ENCODE measurements around the gene RAB8B.

Gene RAB8B

DNA sequence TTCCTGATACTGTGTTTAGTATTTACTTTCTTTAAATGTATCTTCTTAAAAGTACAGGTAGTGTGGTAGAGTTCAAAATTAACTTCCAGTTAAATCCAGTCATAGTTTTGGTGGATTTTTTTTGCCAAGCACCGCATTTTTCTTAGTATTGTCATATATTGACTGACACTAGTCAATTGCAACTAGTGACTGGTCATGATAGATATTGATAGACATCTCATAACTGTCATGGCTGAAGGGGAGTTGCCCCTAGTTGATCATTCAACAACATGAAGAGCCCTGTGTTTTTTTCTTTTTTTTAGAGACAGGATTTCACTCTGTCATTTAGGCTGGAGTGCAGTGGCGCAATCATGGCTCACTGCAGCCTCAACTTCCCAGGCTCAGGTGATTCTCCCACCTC lies 22.1 kb downstream of the RAB8B start:
- Histone ChIP-seq H3K4me1 (ENCODE audit: insufficient read depth, poor library complexity, severe bottlenecking) (peaks cover 18% of the 10 kb centered on the region), H3K9me3 (ENCODE audit: severe bottlenecking) (no peaks in the 10 kb centered on the region), H3K36me3 (ENCODE audit: low read depth) (no peaks in the 10 kb centered on the region; the same call in 1 of the 2 replicates), H3K4me3 (ENCODE audit: severe bottlenecking) (no peak overlapping the region), H3K27ac (ENCODE audit: poor library complexity, severe bottlenecking) (peak overlapping the region; percentile 9), H3K27me3 (ENCODE audit: insufficient read depth, poor library complexity, severe bottlenecking) (no peaks in the 10 kb centered on the region)
- TF ChIP-seq, protein P1, sequence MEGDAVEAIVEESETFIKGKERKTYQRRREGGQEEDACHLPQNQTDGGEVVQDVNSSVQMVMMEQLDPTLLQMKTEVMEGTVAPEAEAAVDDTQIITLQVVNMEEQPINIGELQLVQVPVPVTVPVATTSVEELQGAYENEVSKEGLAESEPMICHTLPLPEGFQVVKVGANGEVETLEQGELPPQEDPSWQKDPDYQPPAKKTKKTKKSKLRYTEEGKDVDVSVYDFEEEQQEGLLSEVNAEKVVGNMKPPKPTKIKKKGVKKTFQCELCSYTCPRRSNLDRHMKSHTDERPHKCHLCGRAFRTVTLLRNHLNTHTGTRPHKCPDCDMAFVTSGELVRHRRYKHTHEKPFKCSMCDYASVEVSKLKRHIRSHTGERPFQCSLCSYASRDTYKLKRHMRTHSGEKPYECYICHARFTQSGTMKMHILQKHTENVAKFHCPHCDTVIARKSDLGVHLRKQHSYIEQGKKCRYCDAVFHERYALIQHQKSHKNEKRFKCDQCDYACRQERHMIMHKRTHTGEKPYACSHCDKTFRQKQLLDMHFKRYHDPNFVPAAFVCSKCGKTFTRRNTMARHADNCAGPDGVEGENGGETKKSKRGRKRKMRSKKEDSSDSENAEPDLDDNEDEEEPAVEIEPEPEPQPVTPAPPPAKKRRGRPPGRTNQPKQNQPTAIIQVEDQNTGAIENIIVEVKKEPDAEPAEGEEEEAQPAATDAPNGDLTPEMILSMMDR (IDR thresholded peaks at IDR 0.05; ENCODE audit: poor library complexity, severe bottlenecking) = no peak
- DNase-seq (ENCODE audit: low spot score) = no peak
- no peak for ATAC-seq (ENCODE audit: low read depth)

DNA sequence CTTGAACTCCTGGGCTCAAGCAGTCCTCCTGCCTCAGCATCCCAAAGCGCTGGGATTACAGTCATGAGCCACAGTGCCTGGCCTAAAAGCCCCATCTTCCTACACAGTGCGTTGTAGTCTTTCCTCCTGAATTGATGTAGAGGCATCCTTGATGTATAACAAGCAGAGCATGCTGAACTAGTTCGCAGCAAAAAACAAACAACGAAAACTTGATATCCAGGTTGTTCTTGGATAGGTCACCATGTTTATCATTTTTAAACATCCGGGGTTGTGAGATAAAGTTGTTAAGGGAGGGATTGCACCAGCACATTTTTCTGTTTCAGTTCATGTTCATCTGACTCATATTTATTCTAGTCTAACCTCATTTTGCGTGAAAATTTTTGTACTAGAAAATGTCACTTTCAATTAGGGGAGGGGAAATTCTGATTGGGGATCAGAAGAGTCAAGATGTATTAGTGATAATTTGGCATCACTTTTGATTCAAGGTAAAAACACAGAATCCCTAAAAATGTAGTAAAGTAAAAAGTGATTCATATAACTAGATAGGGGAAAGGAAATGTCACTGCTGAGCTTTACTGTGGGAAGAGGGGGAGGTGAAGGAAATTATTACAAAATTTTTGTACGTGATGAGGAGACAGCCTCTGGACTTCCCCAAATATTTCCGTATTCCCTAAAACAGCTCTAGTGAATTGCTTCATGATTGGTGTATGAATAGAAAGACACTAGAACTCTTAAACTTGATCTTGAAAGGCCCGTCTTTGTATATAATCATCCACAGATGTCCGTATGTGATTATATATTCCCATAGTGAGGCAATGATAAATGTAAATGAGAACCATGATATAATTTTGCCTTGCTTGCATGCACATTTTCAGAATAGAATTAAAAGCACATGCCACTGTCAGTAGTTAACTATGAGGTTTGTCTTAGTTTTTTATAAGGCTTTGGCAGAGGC lies 22.9 kb downstream of the RAB8B start:
- H3K27me3 ChIP-seq (ENCODE audit: insufficient read depth, poor library complexity, severe bottlenecking) = no peaks in the 10 kb centered on the region
- H3K27ac ChIP-seq (ENCODE audit: poor library complexity, severe bottlenecking) = peak overlapping the region; percentile 9
- ATAC-seq (ENCODE audit: low read depth) (peak; percentile 64), DNase-seq (ENCODE audit: low spot score) (no peak)
- no peak overlapping the region for H3K4me3 ChIP-seq (ENCODE audit: severe bottlenecking)
- H3K9me3 ChIP-seq (ENCODE audit: severe bottlenecking) = no peaks in the 10 kb centered on the region
- TF ChIP-seq, protein P1 (IDR thresholded peaks at IDR 0.05; ENCODE audit: poor library complexity, severe bottlenecking) = no peak
- H3K36me3 ChIP-seq (ENCODE audit: low read depth) = no peaks in the 10 kb centered on the region; the same call in 1 of the 2 replicates
- H3K4me1 ChIP-seq (ENCODE audit: insufficient read depth, poor library complexity, severe bottlenecking) = peaks cover 26% of the 10 kb centered on the region

DNA sequence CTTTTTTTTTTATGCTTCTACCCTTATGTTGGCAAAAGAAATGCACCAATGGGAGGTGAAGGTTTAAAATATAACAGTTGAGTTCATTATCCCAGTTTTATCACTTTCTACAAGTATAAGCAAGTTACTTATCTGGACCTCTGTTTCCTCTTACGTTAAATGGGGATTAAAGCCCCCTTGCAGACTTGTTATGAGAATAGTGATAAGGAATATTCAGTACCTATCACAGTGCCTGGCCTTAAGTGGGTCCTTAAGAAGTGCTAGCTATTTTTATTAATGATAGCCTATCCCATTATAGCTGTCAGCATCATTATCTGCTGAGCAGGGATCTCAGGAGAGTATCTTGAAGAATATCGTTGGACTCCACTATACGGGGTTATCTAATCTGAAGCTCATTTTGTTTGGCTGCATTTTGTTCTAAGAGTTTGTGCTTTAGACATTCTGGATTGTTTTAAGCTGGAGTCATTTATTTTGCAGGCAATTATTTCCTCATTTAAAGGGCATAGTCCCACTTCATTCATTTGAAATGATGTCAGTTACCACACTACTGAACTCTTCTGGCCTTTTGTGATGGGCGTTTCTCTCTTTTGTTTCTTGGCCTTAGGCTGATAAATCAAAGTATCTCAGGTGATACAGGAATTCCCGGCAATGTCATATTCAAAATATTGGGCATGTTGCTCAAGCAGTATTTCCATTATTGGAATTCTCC lies 28.8 kb downstream of the RAB8B start:
- DNase-seq (ENCODE audit: low spot score) (no peak), ATAC-seq (ENCODE audit: low read depth) (peak; percentile 88)
- no peak overlapping the region for H3K4me3 ChIP-seq (ENCODE audit: severe bottlenecking)
- peaks cover 37% of the 10 kb centered on the region for H3K4me1 ChIP-seq (ENCODE audit: insufficient read depth, poor library complexity, severe bottlenecking)
- no peaks in the 10 kb centered on the region for H3K27me3 ChIP-seq (ENCODE audit: insufficient read depth, poor library complexity, severe bottlenecking)
- H3K27ac ChIP-seq (ENCODE audit: poor library complexity, severe bottlenecking) = peak overlapping the region; percentile 53
- TF ChIP-seq, protein P1 (IDR thresholded peaks at IDR 0.05; ENCODE audit: poor library complexity, severe bottlenecking) = no peak
- H3K9me3 ChIP-seq (ENCODE audit: severe bottlenecking) = no peaks in the 10 kb centered on the region
- no peaks in the 10 kb centered on the region; the same call in 1 of the 2 replicates for H3K36me3 ChIP-seq (ENCODE audit: low read depth)

DNA sequence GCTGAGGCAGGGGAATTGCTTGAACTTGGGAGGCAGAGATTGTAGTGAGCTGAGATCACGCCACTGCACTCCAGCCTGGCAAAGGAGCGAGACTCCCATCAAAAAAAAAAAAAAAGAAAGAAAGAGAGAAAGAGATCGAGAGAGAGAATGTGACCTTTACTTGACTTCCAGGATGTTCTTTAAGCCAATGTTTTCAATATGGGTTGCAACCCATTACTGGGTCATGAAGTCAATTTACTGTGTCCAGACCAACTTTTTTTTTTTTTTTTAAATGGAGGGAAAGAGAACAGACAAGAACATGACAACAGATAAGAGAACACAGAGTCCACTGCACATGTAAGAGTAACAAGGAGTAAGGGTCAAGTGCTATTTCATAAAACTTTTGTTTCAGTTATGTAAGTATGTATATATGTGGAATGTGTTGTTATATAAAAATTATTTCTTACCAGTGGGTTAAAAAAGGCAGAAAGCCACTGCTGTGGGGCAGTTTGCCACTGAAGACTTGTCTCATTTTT lies 29.8 kb downstream of the RAB8B start:
- no peaks in the 10 kb centered on the region for H3K27me3 ChIP-seq (ENCODE audit: insufficient read depth, poor library complexity, severe bottlenecking)
- H3K27ac ChIP-seq (ENCODE audit: poor library complexity, severe bottlenecking) = peak overlapping the region; percentile 53
- peaks cover 37% of the 10 kb centered on the region for H3K4me1 ChIP-seq (ENCODE audit: insufficient read depth, poor library complexity, severe bottlenecking)
- ATAC-seq (ENCODE audit: low read depth) (no peak), DNase-seq (ENCODE audit: low spot score) (no peak)
- no peak overlapping the region for H3K4me3 ChIP-seq (ENCODE audit: severe bottlenecking)
- H3K9me3 ChIP-seq (ENCODE audit: severe bottlenecking) = no peaks in the 10 kb centered on the region
- TF ChIP-seq, protein P1 (IDR thresholded peaks at IDR 0.05; ENCODE audit: poor library complexity, severe bottlenecking) = no peak
- peaks cover 3% of the 10 kb centered on the region; the same call in 1 of the 2 replicates for H3K36me3 ChIP-seq (ENCODE audit: low read depth)

All from RWPE2 (cell line).